Cerebellar cortex (tissue), 1 donor: ENCODE data around the gene PARN.
A peak's percentile ranks its signal among the peaks of the same experiment; 100 is the strongest.

Source experiments
- DNase-seq: peaks from one replicate; pipeline ENCODE4 v3.0.0-alpha.2; 2015; ENCODE audit warnings: low spot score

Gene PARN

DNA sequence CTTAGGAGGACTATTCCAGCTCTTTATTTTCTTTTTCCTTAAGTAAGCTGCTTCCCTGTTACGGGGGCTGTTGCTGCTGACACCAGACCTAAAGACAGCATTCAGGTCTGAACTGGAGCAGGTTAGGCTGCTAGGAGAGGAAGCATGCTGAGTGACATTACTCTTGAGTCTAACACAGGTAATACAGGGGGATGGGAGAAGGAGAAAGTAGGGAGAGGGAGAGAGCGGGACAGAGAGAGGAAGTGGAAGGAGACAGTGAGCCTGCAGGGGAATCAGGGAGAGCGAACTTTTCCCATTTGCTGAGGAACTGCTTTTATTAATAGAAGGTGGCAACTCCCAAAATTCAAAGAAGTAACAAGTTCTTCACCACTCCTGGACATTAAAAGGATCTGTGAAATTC lies 130.9 kb downstream of the PARN start:
- no peak for DNase-seq

DNA sequence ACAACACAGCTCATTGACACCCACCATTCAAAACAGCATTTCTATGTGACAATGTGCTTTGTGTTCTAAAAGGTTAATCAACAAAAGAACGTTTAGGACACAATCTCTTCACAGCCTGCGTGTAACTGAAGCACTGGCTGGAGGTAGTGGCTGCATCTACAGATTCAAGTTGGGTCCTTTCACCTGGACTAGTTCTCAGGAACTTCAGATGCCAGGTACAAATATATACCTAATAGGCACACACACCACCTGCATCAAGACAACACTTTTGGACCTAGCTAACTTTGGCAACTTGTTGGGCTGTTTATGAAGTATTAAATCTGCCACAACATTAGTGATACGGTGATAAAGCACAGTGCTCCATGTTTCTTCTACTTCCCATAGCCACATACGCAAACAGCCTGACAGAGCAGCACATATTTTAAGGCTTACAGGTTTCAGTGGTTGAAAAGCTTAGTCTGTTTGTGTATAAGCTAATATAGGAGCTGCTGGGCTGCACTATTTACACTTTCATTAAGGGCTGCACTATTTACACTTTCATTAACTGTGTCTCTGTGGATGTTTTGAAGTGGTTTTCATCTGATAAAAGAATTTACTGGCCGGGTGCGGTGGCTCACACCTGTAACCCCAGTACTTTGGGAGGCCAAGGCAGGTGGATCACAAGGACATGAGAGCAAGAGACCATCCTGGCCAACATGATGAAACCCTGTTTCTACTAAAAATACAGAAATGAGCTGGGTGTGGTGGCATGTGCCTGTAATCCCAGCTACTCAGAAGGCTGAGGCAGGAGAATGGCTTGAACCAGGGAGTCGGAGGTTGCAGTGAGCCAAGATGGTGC lies 132.6 kb downstream of the PARN start:
- no peak for DNase-seq

DNA sequence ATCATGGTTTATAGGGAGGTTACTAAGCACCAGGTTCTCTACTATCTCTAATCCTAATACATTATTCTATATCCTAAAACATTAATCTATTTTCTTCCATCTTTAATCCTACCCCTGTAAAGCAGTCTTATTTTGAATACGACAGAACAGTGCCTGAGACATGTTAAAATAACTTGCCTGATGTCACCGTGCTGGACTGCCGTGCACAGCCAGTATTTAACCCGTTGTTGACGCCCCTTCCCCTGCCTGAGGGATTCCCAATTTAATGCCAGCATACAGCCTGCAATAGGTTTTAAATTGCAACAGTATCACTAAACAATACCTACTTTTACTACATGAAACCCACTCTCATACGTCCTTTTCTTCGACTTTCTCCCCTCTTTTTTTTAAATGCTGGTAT lies 133.3 kb downstream of the PARN start:
- no peak for DNase-seq

GRCh38 chr16:14496047-14496770 lies 133.9 kb downstream of the PARN start:
- DNase-seq, result no peak

- no peak for DNase-seq
Observed at GRCh38 chr16:14495213-14496046, 134.6 kb downstream of the PARN start.

GRCh38 chr16:14494396-14494966 lies 135.6 kb downstream of the PARN start:
- no peak for DNase-seq

DNA sequence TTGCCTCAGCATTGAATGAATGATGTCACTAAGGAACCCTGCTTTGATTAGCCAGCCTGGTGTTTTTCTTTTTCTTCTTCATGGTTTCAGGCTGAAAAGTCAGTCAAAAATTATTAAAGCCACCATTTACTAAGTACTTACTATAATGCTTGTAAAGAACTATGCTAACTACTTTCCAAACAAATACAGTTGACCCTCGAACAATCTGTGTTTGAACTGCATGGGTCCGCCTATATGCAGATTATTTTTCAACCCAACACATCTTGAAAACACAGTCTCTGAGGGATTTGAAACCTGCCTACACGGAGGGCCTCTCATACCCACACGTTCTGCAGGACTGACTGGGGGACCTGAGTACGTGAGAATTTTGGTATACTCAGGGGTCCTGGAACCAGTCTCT lies 136.3 kb downstream of the PARN start:
- no peak for DNase-seq

- DNase-seq, result no peak
Observed at GRCh38 chr16:14492614-14493013, 137.4 kb downstream of the PARN start.

- no peak for DNase-seq
Observed at GRCh38 chr16:14491861-14492529, 138.1 kb downstream of the PARN start.

DNA sequence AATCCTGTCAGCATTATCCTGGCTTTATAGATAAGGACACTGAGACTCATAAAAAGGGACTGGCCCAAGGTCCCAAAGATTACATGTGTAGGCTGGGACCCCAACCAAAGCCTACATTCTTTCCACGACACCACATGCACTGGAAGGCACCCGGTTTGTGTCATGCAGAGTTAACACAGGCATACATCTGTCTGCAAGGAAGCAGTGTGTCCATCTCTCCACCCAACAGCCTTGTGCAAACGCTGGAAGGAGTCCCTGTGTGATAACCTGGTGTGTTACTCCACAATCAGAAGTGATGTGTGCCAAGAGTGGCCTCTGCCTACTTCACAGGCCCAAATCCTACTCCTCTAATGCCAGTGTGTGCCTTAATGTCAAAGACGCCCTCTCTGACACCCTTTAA lies 139.8 kb downstream of the PARN start:
- DNase-seq, result no peak

DNA sequence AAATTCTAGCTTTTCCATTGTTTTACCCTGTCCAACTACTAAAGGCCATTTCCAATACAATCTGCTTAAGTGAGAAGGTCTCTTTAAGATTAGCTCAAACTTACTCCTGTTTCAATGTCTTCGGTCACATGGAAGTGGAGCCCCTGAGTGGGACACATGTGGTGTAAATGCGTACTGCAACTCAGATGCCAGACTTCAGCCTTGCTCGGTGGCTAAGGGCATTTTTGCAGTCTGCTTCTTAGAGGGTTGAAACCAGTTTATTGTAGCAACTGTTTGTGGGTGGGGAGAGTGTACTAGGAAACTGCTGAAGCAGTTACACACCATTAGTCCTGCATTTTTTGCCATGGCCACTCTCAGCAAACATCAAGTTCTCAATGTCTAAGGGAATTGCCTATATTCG lies 140.6 kb downstream of the PARN start:
- peak; percentile 21 for DNase-seq

DNA sequence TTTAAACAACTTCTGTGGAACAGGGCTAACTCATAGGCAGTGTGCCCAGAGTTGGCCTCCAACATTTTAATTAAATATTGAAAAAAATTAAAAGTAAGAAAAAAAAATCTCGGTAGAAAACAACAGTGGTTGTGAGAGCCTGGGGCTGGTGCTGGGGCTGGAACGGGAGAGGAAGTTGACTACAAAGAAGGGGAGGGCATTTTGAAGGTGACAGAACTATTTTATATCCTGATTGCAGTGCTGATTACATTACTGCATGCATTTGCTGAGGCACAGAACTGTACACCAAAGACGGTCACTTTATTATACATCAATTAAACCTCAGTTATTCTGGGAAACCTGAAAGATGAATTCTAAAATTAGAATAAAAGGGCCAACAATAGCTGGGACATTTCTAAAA lies 142.5 kb downstream of the PARN start:
- no peak for DNase-seq

DNA sequence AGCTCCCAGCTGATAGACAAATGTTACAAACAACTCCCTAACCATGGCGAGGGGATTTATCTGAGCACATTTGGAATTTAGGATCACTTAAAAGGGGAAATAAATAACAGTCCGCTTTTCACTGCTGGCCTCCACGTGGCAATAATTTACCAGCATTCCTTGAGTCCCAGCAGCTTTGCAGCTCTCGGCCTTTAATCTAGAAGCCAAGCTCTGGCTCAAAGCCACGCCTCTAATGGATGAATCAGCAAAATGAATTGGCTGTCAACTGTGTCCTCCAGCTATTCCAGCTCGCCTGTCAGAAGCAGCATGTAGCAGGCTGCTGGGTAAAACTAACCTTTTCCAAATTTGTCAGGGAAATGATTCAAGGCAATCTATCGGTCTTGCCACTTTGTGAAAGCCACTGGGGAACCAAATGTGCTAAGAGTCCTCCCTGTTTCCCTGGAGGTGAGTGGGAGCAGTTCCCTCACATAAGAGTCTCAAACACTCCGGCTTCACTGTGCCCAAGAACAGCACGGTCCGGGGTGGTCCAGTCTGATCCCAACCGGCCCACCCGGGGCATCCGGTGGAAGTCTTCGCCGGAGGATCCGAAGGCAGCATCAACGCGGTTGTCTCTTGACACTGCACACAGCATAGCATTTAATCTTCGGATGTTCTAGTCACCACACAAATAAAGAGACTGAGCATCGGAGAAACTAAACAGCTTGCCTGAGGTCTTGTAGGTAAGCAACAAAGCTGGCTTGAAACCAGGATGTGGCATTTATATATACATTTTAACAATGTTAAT lies 143.3 kb downstream of the PARN start:
- DNase-seq, result peak; percentile 89

DNA sequence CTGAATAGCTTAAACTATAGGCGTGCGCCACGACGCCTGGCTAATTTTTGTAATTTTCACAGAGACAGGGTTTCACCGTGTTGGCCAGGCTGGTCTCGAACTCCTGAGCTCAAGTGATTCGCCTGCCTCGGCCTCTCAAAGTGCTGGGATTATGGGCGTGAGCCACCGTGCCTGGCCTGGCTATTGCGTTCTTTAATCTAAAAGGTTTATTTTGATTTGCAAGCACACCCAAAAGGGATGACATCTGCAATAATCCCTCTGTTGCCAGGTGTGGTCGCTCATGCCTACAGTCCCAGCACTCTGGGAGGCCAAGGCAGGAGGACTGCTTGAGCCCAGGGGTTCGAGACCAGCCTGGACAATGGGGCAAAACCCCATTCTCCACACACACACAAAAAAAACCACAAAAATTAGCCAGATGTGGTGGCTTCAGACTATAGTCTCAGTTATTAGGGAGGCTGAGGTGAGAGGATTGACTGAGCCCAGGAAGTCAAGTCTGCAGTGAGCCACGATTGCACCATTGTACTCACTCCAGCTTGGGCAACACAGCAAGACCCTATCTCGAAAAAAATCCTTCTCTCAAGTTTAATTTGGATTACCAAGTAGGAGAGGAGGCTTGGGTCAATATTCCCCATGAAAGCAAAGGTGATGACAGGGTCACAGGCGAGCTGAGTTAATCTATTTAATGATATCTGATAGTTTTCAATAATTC lies 144.1 kb downstream of the PARN start:
- no peak for DNase-seq

- no peak for DNase-seq
Observed at GRCh38 chr16:14485121-14485551, 144.9 kb downstream of the PARN start.

DNA sequence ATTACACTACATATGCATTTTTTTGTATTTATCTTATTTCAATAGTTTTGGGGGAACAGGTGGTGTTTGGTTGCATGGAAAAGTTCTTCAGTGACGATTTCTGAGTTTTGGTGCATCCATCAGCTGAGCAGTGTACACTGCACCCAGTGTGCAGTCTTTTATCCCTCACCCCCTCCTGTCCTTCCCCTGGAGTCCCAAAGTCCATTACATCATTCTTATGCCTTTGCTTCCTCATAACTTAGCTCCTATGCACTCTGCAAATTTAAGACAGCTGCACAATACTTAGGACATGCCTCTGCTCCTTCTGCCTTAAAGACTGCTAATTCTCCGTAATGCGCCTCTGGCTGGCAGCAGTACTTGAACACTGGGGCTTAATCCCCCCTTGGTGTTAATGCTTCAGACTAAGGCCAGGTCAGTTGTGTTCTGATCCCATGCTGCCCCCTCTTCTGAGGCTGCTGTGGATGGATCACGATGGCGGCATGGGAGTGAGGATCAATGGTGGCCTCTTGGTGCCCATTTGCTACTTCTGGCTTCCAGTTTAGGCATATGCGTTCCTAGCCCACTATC lies 146.2 kb downstream of the PARN start:
- no peak for DNase-seq

GRCh38 chr16:14476183-14476582 lies 153.9 kb downstream of the PARN start:
- DNase-seq, result no peak

DNA sequence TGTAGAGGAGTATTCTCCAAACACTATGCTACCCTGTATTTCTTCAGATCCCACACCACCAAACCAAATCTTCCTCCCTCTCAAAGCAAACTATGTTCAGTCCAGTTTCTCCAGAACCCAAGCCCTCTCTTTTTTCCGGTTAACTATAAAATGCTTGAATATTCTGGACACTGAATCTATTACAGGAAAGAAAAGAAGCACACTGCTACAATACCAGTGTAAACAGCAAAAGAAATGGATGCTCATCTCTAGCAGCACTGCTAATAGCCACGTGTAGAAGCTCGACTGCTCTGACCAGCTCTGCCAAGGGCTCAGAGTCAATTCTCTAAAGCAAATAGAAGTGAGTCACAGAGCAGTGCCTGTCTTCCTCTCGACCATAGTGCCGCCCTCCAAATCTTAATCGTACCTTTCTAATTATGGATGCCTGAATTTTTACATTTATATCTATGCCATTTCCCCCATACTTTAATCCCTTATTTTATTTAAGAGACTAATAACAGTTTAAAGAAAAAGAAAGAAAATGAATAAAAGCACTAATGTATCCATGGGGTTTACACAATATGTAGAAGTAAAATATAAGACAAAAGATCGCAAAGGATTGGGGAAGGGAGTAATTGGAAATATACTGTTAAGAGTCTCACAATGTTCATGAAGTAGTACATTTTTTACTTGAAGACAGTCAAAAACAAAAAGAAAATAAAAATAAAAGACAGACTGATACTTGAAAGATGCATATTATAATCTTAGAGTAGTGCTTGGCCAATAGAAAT lies 154.5 kb downstream of the PARN start:
- DNase-seq, result no peak

GRCh38 chr16:14473488-14473887 lies 156.6 kb downstream of the PARN start:
- DNase-seq, result no peak
